ENCODE results near the gene EPO. TPM values are rescaled to one million over a fixed set of nuclear protein-coding genes. Genes with fewer than 3 reads are reported as not detected.
"Not testable (repeated sequence)": the region's sequence is repeated elsewhere in the genome, so short reads cannot be mapped to it uniquely, and the experiment has no call there.

Gene EPO
- total RNA-seq, 1 experiment from 2014 or later: not detected

- Histone ChIP-seq H3K9me3 (ENCODE audit: control insufficient read depth, insufficient read depth, low read depth, low read length) (no peaks in the 10 kb centered on the region), H3K36me3 (ENCODE audit: control insufficient read depth, insufficient read depth, low read length) (no peaks in the 10 kb centered on the region), H3K27ac (ENCODE audit: low read length) (no peak overlapping the region), H3K4me3 (ENCODE audit: low read depth in 2 of 2, low read length in 2 of 2) (no peak overlapping the region), H3K27me3 (ENCODE audit: control insufficient read depth, insufficient read depth, low read length) (no peaks in the 10 kb centered on the region), H3K4me1 (ENCODE audit: control insufficient read depth, insufficient read depth, low read length) (0 out of 2 replicates have a peak, but pooled peaks cover 8% of the 10 kb centered on the region)
- CTCF ChIA-PET: no interaction called here
- intact Hi-C loops (cut with micrococcal nuclease; ENCODE audit: unreplicated experiment) (loop anchor here (10.0 kb wide), 1 partner anchor 72 kb away; no protein-coding TSS in a partner anchor), in situ Hi-C loops (cut with HindIII; ENCODE audit: low pct_unique_long_range_greater_than_20kb, low sequenced_read_pairs) (loop anchor here (25.0 kb wide), 1 partner anchor 115 kb away; the partner anchor contains the start of gene EPHB4)
- TF ChIP-seq TCF7L2 (IDR thresholded peaks at IDR 0.05; ENCODE audit: low read depth, low read length): no peak
- TF ChIP-seq, protein P1, sequence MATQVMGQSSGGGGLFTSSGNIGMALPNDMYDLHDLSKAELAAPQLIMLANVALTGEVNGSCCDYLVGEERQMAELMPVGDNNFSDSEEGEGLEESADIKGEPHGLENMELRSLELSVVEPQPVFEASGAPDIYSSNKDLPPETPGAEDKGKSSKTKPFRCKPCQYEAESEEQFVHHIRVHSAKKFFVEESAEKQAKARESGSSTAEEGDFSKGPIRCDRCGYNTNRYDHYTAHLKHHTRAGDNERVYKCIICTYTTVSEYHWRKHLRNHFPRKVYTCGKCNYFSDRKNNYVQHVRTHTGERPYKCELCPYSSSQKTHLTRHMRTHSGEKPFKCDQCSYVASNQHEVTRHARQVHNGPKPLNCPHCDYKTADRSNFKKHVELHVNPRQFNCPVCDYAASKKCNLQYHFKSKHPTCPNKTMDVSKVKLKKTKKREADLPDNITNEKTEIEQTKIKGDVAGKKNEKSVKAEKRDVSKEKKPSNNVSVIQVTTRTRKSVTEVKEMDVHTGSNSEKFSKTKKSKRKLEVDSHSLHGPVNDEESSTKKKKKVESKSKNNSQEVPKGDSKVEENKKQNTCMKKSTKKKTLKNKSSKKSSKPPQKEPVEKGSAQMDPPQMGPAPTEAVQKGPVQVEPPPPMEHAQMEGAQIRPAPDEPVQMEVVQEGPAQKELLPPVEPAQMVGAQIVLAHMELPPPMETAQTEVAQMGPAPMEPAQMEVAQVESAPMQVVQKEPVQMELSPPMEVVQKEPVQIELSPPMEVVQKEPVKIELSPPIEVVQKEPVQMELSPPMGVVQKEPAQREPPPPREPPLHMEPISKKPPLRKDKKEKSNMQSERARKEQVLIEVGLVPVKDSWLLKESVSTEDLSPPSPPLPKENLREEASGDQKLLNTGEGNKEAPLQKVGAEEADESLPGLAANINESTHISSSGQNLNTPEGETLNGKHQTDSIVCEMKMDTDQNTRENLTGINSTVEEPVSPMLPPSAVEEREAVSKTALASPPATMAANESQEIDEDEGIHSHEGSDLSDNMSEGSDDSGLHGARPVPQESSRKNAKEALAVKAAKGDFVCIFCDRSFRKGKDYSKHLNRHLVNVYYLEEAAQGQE (IDR thresholded peaks at IDR 0.05; ENCODE audit: insufficient read depth in 1 of 2, low read depth in 2 of 2, low read length in 1 of 2): no peak
- TF ChIP-seq SIN3A (IDR thresholded peaks at IDR 0.05; ENCODE audit: borderline replicate concordance, insufficient read depth, low read depth, low read length): no peak
- TF ChIP-seq CTCF (IDR thresholded peaks at IDR 0.05): no peak
- TF ChIP-seq POLR2AphosphoS5 (IDR thresholded peaks at IDR 0.05; ENCODE audit: low read depth, low read length): no peak
- DNase-seq (ENCODE audit: low read depth, low spot score) (no peak), ATAC-seq (no peak)
- BruUV-seq (replicated peaks): no TSS peak
- POLR2A ChIA-PET: interaction anchor here (0.6 kb wide), 1 partner anchor 183 kb away, joined by 14 read pairs; no protein-coding TSS in a partner anchor
Observed at GRCh38 chr7:100722480-100723212, 2.4 kb downstream of the EPO start.

DNA sequence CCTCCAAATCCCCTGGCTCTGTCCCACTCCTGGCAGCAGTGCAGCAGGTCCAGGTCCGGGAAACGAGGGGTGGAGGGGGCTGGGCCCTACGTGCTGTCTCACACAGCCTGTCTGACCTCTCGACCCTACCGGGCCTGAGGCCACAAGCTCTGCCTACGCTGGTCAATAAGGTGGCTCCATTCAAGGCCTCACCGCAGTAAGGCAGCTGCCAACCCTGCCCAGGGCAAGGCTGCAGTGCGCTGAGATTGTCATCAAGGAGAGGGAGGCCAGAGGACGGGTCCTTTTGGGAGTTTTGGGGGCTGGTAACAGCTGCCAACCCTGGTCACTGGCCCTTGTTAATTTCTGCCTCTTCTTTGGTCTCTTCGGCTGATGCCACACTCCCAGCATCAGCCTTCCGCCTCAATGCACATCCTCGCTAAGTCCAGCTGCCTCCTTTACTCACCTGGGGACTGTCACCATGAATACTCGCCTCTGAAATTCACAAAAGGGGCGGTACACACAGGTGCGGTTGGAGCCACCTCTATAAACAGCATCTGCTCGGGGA is 3.5 kb downstream of the EPO start:
- no peaks in the 10 kb centered on the region for H3K9me3 ChIP-seq (ENCODE audit: control insufficient read depth, insufficient read depth, low read depth, low read length)
- no peak for ATAC-seq
- no peaks in the 10 kb centered on the region for H3K27me3 ChIP-seq (ENCODE audit: control insufficient read depth, insufficient read depth, low read length)
- no peak overlapping the region for H3K4me3 ChIP-seq (ENCODE audit: low read depth in 2 of 2, low read length in 2 of 2)
- intact Hi-C loops (cut with micrococcal nuclease; ENCODE audit: unreplicated experiment) (loop anchor here (10.0 kb wide), 1 partner anchor 71 kb away; no protein-coding TSS in a partner anchor), in situ Hi-C loops (cut with HindIII; ENCODE audit: low pct_unique_long_range_greater_than_20kb, low sequenced_read_pairs) (loop anchor here (25.0 kb wide), 1 partner anchor 113 kb away; the partner anchor contains the start of gene EPHB4)
- H3K27ac ChIP-seq (ENCODE audit: low read length): no peak overlapping the region
- no peaks in the 10 kb centered on the region for H3K36me3 ChIP-seq (ENCODE audit: control insufficient read depth, insufficient read depth, low read length)
- ChIA-PET CTCF (no interaction called here), POLR2A (no interaction called here)
- DNase-seq (ENCODE audit: low read depth, low spot score): no peak
- no peak for TF ChIP-seq SIN3A (IDR thresholded peaks at IDR 0.05; ENCODE audit: borderline replicate concordance, insufficient read depth, low read depth, low read length)
- no peak for TF ChIP-seq TCF7L2 (IDR thresholded peaks at IDR 0.05; ENCODE audit: low read depth, low read length)
- no peak for TF ChIP-seq CTCF (IDR thresholded peaks at IDR 0.05)
- TF ChIP-seq, protein P1 (IDR thresholded peaks at IDR 0.05; ENCODE audit: insufficient read depth in 1 of 2, low read depth in 2 of 2, low read length in 1 of 2): no peak
- TF ChIP-seq POLR2AphosphoS5 (IDR thresholded peaks at IDR 0.05; ENCODE audit: low read depth, low read length): no peak
- BruUV-seq (replicated peaks): no TSS peak
- H3K4me1 ChIP-seq (ENCODE audit: control insufficient read depth, insufficient read depth, low read length): 0 out of 2 replicates have a peak, but pooled peaks cover 8% of the 10 kb centered on the region

- H3K27me3 ChIP-seq (ENCODE audit: control insufficient read depth, insufficient read depth, low read length); POLR2A ChIA-PET; H3K9me3 ChIP-seq (ENCODE audit: control insufficient read depth, insufficient read depth, low read depth, low read length); H3K36me3 ChIP-seq (ENCODE audit: control insufficient read depth, insufficient read depth, low read length); H3K27ac ChIP-seq (ENCODE audit: low read length); DNase-seq (ENCODE audit: low read depth, low spot score); BruUV-seq (replicated peaks); H3K4me1 ChIP-seq (ENCODE audit: control insufficient read depth, insufficient read depth, low read length); ATAC-seq; H3K4me3 ChIP-seq (ENCODE audit: low read depth in 2 of 2, low read length in 2 of 2): not testable (repeated sequence)
- in situ Hi-C loops (cut with HindIII; ENCODE audit: low pct_unique_long_range_greater_than_20kb, low sequenced_read_pairs) (loop anchor here (25.0 kb wide), 1 partner anchor 113 kb away; the partner anchor contains the start of gene EPHB4), intact Hi-C loops (cut with micrococcal nuclease; ENCODE audit: unreplicated experiment) (loop anchor here (10.0 kb wide), 1 partner anchor 70 kb away; no protein-coding TSS in a partner anchor)
- CTCF ChIA-PET: interaction anchor here (0.7 to 3.6 kb wide), 5 partner anchors 13 to 254 kb away, joined by 3 to 23 read pairs (median 6); partner anchors contain the start of gene POP7
Observed at GRCh38 chr7:100724364-100724763, 4.1 kb downstream of the EPO start.

All from Panc1 (cell line).